Stimulated activated naive CD4-positive, alpha-beta T cell treated with Interleukin-2 at 50 U/mL for 16 hours (primary cell): ENCODE measurements around the gene ZSCAN4.

ENCODE experiments used
- DNase-seq: peaks from one replicate; lab custom pipeline; 2025; lab: John Stamatoyannopoulos, UW

Gene ZSCAN4, protein sequence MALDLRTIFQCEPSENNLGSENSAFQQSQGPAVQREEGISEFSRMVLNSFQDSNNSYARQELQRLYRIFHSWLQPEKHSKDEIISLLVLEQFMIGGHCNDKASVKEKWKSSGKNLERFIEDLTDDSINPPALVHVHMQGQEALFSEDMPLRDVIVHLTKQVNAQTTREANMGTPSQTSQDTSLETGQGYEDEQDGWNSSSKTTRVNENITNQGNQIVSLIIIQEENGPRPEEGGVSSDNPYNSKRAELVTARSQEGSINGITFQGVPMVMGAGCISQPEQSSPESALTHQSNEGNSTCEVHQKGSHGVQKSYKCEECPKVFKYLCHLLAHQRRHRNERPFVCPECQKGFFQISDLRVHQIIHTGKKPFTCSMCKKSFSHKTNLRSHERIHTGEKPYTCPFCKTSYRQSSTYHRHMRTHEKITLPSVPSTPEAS

DNA sequence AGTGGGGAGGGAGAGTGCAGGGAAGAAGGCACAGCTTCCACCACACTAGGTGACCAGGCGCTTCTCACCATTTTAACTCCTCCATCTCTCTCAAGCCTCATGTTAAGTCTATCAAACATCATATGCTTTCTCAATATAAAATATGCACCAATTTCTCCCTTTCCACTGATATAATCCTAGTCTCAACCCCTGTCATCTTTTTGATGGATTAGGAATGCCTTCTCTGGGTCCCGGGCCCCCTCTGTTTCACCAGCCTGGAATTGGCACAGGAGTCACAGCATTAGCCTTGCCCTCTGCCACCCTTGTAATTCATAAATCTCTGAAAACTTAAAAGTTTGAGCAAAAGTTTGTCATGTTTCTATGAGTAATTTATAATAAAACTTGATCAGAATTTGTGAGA, at the start of gene ZSCAN4:
ZSCAN4 (plus strand) TSS at position 301 of the 400 bp plus-strand sequence. CDS start 7,211 bp downstream, outside the sequence.
- DNase-seq: no peak

DNA sequence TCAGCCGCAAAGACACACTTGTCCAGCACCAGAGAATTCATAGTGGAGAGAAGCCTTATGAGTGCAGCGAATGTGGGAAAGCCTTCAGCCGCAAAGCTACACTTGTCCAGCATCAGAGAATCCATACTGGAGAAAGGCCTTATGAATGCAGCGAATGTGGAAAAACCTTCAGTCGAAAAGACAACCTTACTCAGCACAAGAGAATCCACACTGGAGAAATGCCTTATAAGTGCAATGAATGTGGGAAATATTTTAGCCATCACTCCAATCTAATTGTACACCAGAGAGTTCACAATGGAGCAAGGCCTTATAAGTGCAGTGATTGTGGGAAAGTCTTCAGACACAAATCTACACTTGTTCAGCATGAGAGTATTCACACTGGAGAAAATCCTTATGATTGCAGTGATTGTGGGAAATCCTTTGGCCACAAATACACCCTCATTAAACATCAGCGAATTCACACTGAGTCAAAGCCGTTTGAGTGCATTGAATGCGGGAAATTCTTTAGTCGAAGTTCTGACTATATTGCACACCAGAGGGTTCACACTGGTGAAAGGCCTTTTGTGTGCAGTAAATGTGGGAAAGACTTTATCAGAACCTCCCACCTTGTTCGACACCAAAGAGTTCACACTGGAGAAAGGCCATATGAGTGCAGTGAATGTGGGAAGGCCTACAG, 47.9 kb upstream of the ZSCAN4 start:
- DNase-seq: no peak

DNA sequence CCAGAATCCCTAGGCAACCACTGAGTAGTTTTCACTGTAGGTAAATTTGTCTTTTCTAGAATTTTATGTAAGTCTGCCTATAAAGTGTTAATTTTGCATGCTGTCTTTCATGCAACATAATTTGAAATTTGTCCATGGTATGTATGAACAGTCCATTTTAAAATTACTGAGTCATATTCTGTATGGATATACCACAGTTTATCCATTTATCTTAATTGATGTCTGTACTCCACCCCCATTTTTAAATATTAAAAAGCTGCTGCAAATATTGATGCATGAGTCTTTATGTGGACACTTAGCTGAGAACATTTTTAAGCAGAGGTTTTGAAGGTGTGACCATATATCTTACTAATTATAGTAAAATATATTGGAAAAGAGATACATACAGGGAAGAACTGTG, 45.6 kb upstream of the ZSCAN4 start:
- no peak for DNase-seq

DNA sequence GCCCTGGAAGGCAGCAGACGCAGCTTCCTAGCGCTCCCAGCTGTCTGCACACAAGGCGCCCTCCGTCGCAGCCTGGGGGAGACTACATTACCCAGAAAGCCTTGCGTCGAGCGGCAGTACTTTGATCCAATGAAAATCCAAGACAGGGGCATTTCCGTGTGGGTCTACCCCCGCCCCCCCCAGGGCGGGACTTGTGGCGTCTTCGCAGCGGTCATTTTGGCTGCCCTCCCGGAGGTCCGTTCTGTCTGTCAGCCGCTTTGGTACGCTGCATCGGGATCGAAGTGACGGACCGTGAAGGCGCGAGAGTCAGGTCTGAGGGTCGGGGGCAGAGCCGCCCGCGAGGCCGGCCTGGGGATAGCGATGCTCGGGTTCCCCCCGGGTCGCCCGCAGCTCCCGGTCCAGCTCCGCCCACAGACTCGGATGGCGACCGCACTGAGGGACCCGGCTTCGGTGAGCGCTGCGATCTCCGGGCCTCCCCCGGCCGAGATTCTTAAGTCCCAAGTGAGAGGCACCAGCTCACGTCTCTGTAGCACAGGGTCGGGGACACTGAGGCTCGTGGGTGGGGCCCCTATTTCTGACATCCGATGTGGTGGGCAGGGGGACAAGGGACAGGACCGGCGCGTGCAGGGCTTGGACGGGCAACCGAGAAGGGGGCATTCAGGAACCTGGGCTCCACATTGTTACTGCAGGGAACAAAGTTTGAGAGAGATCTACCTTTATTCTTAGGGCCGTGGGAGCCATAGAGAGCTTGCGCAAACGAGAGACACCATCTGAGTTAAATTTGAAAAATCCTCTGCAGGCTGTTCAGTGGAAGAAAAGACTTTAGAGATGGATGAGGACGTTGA, 35.5 kb upstream of the ZSCAN4 start, which contains the start of gene ZNF211:
ZNF211 (plus strand) TSS at position 182 of the 845 bp plus-strand sequence; CDS start at position 361, 179 bp downstream.
- peak; percentile 85 for DNase-seq

DNA sequence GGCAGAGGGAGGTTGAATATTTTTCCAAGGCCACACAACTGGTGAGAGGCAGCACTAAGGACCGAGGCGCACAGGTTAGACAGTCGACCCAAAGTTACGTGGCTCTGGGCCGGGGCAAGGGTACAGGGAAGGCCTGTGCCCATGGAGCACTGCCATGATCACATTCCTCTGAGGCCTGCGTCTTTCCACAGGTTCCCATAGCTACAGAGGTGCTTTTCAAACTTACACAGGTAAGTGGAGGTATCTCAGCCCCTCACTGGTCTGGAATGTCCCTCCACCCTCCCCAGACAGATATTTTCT, 35.0 kb upstream of the ZSCAN4 start:
- no peak for DNase-seq

DNA sequence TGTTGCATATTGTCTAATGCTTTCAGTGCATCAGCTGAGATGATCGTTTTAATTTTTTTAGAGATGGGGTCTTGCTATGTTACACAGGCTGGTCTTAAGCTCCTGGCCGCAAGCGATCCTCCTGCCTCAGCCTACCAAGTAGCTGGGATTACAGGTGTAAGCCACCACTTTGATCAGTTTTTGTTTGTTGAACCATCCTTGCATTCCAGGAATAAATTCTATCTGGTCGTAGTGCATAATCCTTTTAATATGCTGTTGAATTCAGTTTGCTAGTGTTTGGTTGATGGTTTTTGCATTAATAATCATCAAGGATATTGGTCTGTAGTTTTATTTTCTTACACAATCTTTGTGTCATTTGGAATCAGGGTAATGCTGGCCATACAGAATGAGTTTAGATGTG, 31.4 kb upstream of the ZSCAN4 start:
- DNase-seq: no peak

DNA sequence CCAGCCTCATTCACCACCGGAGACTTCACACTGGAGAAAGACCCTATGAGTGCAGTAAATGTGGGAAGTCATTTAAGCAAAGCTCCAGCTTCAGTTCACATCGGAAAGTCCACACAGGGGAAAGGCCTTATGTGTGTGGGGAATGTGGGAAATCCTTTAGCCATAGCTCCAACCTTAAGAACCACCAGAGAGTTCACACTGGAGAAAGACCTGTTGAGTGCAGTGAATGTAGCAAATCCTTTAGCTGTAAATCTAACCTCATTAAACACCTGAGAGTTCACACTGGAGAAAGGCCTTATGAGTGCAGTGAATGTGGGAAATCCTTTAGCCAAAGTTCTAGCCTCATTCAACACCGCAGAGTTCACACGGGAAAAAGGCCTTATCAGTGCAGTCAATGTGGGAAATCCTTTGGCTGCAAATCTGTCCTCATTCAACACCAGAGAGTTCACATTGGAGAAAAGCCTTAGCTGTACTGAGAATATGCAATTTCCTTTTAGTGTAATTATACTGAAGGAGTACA, 27.0 kb upstream of the ZSCAN4 start:
- no peak for DNase-seq

DNA sequence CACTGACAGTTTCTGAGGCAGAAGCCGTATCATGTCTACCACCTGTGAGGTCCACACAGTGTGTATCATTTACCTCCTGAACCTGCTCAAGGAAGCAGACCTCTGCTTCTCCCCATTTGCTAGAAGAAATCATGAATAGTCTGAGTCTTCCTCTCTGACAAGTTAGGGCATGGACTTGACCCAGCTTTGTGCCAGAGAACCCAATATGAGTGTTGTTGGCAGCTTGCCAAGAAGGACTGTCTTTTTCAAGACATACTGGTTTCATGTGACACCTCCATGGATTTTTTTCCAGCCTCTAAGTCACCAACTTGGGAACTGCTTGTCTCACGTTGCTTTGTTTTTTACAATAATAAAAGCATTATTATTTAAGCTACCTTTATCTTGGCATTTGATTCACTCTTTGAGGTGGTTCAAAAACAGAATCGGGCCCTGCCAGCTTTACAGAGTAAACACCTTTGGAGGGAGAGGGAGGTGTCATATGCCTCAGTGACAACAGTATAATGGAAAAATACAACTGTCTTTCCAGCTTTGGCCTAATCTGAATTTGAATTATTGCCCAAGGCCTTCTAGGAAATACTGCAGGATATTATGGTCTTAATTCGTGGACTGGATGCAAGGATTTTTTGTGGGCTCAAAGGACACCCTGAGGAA, 26.2 kb upstream of the ZSCAN4 start:
- DNase-seq: no peak

DNA sequence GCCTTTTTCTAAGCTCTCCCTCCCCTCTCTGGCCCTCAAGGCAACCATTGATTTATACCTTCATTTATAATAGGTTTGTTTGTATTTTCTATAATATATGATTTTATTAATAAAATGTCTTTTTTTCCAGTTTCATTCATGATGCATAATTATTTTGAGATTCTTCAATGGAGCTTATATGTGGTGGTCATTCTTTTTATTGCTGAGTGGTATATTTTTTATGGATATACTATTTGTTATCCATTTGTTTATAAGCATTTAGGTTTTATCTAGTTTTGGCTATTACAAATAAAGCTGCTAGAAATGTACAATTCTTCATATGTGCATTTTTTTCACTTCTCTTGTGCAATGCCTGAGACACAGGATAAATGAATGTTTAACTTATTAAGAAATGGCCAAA, 25.0 kb upstream of the ZSCAN4 start:
- no peak for DNase-seq

DNA sequence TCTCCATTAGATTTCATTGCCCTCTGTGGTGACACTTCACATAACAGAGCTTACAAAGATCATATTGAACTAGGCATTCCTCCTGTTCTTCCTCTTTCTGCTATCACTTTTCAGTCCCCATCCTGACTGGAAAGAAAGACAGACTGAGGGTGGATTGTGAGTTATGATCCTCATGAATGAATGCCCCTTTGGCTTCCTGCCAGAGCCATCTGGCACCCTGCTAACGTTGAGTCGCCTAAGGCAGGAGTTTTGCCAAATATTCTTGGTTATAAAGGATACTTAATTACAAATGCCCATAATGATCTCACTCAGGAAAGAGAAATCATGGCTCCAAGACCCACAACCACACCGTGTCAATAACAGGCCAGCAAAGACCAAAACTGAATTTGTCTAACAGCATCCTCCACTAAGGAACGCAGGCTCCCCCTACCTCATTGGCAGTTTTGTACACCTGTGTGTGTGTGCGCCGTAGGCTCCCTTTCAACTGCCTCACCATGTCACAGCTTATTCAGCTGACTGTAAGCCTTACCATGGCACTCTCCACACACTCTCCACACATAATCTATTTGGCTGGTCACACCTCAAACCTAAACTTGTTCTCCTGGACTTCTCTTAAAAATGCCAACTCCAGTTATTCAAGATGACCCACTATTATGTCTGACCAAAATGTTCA, 20.3 kb upstream of the ZSCAN4 start:
- DNase-seq: no peak

DNA sequence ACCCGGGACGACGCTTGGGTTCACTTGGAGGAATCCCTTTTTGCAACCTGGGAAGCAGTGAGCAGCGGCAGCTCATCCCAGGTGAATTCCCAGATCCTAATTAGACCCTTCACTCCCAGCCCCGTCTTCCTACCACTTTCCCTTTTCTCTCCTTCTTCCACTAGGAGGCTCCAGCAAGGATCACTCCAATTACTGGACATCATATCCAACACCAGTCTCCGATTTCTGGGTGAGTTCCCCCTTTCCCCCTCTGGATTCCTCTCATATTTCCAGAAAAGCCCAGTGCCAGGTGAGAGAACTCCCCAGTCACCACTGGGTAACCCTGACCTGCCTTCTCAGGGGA, 17.1 kb upstream of the ZSCAN4 start:
- DNase-seq: no peak

DNA sequence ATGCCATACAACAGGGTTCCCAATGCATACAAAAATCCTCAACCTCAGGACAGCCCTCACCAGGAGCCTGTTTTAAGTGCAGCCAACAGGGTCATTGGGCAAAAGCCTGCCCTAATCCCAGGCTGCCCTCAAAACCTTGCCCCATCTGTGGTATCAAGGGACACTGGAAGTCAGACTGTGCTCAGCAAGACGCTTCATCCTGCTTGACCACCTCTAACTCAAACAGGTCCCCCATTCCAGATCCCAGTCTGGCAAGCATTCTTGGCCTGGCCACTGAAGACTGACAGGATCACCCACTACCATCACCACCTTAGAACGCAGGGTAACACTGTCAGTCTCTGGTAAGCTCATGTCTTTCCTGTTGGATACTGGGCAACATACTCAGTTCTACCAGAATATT, 15.0 kb upstream of the ZSCAN4 start:
- DNase-seq: no peak

DNA sequence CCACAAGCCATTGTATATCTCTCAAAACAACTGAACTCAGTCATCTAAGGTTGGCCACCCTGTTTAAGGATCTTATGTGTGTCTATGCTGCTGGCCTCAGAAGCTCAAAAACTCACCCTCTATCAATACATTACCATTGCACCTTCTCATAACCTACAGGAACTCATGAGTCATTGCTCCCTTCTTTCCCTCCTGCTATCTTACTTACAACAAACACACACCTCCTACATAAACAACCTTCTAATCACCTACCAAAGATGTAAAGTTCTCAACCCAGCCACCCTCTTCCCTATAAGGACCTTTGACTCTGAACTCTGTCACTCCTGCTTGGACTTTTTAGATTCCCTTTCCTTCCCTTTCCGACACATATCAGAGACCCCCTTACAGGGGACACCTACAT, 13.3 kb upstream of the ZSCAN4 start:
- no peak for DNase-seq

DNA sequence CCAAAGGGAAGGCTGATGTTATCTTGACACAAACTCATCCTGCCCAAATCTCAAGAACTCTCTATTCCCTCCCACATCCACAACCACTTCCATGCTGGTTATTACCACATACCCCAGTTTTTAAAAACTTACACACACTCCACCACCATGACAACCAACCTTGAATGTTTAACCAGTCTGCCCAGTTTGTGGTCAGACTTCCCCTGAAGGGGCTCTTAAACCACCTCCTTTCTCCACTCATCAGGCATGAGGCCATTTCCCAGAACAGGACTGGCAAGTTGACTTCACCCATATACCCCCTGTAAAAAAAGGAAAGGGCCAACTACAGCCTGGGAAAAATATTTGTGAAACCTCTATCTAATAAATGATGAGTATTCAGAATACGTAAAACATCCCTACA, 12.4 kb upstream of the ZSCAN4 start:
- DNase-seq: no peak

DNA sequence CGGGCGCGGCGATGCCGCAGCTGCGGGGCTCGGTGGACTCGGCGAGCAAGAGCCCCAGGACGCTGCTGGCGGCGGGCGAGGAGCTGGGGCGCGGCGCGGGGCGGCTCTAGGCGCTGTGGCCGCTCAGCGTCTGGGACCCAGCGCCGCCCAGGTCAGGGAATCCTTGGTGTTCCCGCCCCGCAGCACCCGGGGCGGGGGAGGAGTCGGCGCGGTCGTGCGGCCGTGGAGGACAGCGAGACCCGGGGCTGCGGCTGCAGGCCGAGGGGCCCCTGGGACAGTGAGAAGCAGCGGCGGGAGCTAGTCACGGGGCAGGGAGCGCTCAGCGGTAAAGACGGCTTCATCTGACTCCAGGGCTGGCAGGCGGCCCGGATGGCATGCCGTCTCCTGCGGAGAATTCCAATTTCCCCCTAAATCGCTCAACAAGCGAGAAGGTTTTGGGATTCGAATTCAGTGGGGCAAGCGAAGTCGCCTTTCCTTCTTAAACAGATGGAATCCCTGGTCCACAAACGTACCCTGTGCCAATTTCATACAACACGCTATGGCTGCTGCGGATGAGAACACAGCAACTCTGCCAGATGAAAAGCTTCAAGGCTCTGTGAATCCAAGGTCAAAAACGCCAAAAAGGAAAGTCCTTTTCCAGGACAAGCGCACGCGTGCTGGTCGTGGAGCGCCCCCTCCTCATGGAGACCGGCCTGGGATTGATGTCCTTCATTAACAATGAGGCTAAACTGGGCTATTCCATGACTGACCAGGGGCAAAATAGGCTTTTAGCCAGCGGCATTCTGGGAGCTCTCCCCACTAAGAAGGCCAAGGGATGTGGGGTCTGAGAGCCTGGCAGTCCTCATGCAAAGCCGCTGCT, 4.2 kb upstream of the ZSCAN4 start:
- no peak for DNase-seq

DNA sequence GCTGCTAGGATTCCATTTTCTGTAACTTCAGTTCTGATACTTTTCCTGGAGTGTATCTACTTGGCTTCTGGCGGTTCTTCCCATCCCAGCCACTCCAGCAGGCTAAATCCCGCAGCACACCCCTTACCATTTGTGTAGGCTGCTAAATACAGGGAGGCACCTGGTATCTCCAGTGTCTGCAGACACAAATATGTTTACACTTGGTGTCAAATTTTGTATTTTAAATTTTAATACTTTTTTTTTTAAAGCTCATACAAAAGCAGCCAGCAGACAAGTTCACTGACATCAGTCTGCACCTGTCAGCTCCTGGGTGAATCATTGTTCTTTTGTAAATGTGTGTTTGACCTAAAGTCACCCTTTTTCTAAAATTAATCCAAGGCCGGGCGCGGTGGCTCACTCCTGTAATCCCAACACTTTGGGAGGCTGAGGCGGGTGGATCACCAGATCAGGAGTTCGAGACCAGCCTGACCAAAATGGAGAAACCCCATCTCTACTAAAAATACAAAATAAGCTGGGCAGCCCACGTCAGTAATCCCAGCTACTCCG, 3.4 kb upstream of the ZSCAN4 start:
- DNase-seq: no peak

DNA sequence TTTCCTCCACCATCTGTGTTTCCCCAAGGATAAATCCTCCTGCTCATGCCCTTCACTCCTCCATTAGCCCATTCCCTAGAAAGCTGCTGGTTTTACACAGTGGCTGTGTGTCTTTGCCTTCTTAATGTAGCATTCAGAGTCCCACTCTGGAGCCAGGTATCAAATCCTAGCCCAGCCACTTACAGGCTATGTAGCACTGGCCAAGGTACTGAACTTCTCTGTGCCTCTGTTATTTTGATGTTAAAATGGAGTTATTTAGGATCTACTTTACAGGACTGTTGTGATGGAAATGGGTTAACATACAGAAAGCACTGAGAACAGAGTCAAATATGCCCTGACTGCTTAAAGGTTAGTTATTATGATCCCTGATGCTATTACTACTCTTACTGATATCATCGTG, 1.5 kb upstream of the ZSCAN4 start:
- DNase-seq: no peak

DNA sequence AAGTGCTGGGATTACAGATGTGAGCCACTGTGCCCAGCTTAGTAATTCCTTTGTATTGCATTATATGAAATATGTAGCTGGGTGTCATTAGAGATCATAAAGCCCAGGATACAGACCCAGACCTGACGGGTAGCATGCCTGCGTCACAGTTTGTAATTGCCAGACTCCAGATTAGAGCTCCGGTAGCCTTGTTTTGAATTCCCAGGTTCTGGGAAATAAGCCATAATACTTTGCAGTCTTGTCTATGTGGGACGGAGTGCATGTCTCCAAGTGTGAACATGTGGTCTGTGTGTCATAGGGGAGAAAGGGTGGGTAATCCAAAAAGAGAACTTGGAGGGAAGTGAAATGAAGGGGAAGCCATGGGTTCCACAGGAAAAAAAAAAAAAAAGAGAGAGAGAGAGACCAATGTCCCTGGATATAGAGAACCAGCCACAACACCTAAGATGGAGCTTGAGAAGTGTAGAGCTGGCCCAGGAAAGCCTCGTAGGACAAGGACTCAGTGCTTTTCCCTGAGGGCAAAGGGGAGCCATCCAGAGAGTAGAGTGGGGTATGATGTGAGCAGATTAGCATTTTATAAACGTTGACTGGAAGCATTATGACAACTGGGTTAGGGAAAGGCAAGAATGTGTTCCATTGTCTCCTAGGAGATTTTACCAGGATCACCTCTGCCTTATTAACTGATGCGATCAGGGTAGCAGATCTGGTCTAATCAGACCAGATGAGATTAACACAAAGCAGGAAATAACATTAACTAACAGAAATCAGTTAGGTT, 2.6 kb downstream of the ZSCAN4 start:
- no peak for DNase-seq

DNA sequence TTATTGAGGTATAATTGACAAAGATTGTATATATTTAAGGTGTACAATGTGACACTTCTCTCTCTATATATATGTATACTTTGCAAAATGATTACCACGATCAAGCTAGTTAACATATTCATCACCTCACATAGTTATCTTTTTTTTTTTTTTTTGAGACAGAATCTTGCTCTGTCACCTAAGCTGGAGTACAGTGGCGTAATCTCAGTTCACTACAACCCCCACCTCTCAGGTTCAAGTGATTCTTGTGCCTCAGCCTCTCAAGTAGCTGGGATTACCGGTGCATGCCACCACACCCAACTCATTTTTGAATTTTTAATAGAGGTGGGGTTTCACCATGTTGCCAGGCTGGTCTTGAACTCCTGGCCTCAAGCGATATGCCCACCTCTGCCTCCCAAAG, 3.7 kb downstream of the ZSCAN4 start:
- no peak for DNase-seq
